ENCODE measurements around the gene EIF3M.

GRCh38 chr11:32561835-32562234 lies 21.8 kb upstream of the EIF3M start:
- TF ChIP-seq POLR2A (IDR thresholded peaks at IDR 0.05; ENCODE audit: control extremely low read depth in 1 of 2, low read depth in 2 of 2, low read length in 2 of 2) (no peak), USF2 (IDR thresholded peaks at IDR 0.05; ENCODE audit: low read length) (no peak), ASH2L (IDR thresholded peaks at IDR 0.05; ENCODE audit: low read length) (no peak), NRF1 (IDR thresholded peaks at IDR 0.05; ENCODE audit: low read depth, low read length) (no peak), RFX5 (IDR thresholded peaks at IDR 0.05; ENCODE audit: borderline replicate concordance, low read depth, low read length) (no peak), SIX5 (IDR thresholded peaks at IDR 0.05; ENCODE audit: low read depth, low read length) (no peak), GTF2F1 (IDR thresholded peaks at IDR 0.05; ENCODE audit: borderline replicate concordance, low read depth, low read length) (no peak), POLR2AphosphoS5 (IDR thresholded peaks at IDR 0.05; ENCODE audit: low read depth, low read length) (no peak), KDM5A (IDR thresholded peaks at IDR 0.05; ENCODE audit: low read length) (no peak)
- TF ChIP-seq, protein P1, sequence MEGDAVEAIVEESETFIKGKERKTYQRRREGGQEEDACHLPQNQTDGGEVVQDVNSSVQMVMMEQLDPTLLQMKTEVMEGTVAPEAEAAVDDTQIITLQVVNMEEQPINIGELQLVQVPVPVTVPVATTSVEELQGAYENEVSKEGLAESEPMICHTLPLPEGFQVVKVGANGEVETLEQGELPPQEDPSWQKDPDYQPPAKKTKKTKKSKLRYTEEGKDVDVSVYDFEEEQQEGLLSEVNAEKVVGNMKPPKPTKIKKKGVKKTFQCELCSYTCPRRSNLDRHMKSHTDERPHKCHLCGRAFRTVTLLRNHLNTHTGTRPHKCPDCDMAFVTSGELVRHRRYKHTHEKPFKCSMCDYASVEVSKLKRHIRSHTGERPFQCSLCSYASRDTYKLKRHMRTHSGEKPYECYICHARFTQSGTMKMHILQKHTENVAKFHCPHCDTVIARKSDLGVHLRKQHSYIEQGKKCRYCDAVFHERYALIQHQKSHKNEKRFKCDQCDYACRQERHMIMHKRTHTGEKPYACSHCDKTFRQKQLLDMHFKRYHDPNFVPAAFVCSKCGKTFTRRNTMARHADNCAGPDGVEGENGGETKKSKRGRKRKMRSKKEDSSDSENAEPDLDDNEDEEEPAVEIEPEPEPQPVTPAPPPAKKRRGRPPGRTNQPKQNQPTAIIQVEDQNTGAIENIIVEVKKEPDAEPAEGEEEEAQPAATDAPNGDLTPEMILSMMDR (IDR thresholded peaks at IDR 0.05; ENCODE audit: control extremely low read depth in 1 of 3, insufficient read depth in 1 of 3, low read depth in 1 of 3, low read length in 3 of 3) = peak; percentile 21 to 34 (median 33); a peak in 3 of 4 replicates

Data from H1 (cell line).